HEK293 (cell line): ENCODE data around the gene COL8A1.

Experiments used
- CTCF ChIA-PET: fragments of 350-600 bp; formaldehyde crosslinking; extraction: SDS; loops from one replicate; lab custom pipeline; 2021; ENCODE audit warnings: antibody characterized with exemption; lab: Yijun Ruan, JAX
- POLR2A ChIA-PET: fragments of 300-600 bp; formaldehyde crosslinking; extraction: SDS; loops from one replicate; lab custom pipeline; 2020; ENCODE audit warnings: antibody characterized with exemption, inconsistent platforms; lab: Yijun Ruan, JAX
- H3K27ac ChIP-seq: fragments of 200-500 bp; sonication (Bioruptor generic); 2 replicates; pipeline ENCODE4 v1.5.1; 2014; ENCODE audit warnings: low read depth, low read length, control low read depth, inconsistent platforms; ENCODE audit errors: extremely low read depth
- H3K36me3 ChIP-seq, 2 experiments: fragments of 200-500 bp in 1 of 2; sonication (Bioruptor generic) in 1 of 2; 1 replicate in 1 of 2; 2 replicates in 1 of 2; pipeline ENCODE4 v1.5.1; 2014 to 2017; ENCODE audit warnings: inconsistent platforms in 2 of 2, low read length in 2 of 2; ENCODE audit not compliant: control insufficient read depth in 2 of 2, insufficient read depth in 1 of 2
- H3K4me1 ChIP-seq: fragments of 200-500 bp; sonication (Bioruptor generic); 2 replicates; pipeline ENCODE4 v1.5.1; 2014; ENCODE audit warnings: mild to moderate bottlenecking, low read length, inconsistent platforms; ENCODE audit not compliant: control insufficient read depth, insufficient read depth
- H3K4me3 ChIP-seq: 2 replicates; pipeline ENCODE4 v1.5.1; 2011; ENCODE audit warnings: low read depth, mild to moderate bottlenecking, control low read depth, low read length, moderate library complexity
- H3K9me3 ChIP-seq: fragments of 200-500 bp; sonication (Bioruptor generic); 2 replicates; pipeline ENCODE4 v1.5.1; 2014; ENCODE audit warnings: low read depth, low read length, inconsistent platforms; ENCODE audit not compliant: control insufficient read depth, insufficient read depth
- RBAK ChIP-seq: fragments of 450-650 bp; formaldehyde crosslinking; IDR thresholded peaks from 2 replicates; pipeline ENCODE4 v1.5.1; 2016; ENCODE audit warnings: missing biosample characterization, missing genetic modification characterization
- SETDB1 ChIP-seq: IDR thresholded peaks from one replicate; pipeline ENCODE4 v1.6.1; 2017; ENCODE audit warnings: mild to moderate bottlenecking, low read length, moderate library complexity, mixed read lengths; ENCODE audit not compliant: insufficient read length
- TRIM28 ChIP-seq: IDR thresholded peaks from 2 replicates; pipeline ENCODE4 v1.6.1; 2011; ENCODE audit warnings: low read length, control low read depth, borderline replicate concordance
- ZBTB48 ChIP-seq: fragments of 450-650 bp; formaldehyde crosslinking; IDR thresholded peaks from 2 replicates; pipeline ENCODE4 v1.5.1; 2016; ENCODE audit warnings: missing biosample characterization, missing genetic modification characterization
- ZNF114 ChIP-seq: fragments of 450-650 bp; formaldehyde crosslinking; IDR thresholded peaks from 2 replicates; pipeline ENCODE4 v1.5.0; 2017; ENCODE audit warnings: missing biosample characterization, missing genetic modification characterization
- ZNF223 ChIP-seq: fragments of 450-650 bp; formaldehyde crosslinking; IDR thresholded peaks from 2 replicates; pipeline ENCODE4 v1.5.1; 2016; ENCODE audit warnings: missing biosample characterization, missing genetic modification characterization
- ZNF302 ChIP-seq: fragments of 450-650 bp; formaldehyde crosslinking; IDR thresholded peaks from 2 replicates; pipeline ENCODE4 v1.5.1; 2016; ENCODE audit warnings: missing biosample characterization, missing genetic modification characterization, low read depth
- ZNF341 ChIP-seq: fragments of 450-650 bp; formaldehyde crosslinking; IDR thresholded peaks from 2 replicates; pipeline ENCODE4; 2016; ENCODE audit warnings: low read depth, missing biosample characterization, missing genetic modification characterization
- ZNF433 ChIP-seq: fragments of 450-650 bp; formaldehyde crosslinking; IDR thresholded peaks from 2 replicates; pipeline ENCODE4 v1.5.1; 2016; ENCODE audit warnings: missing biosample characterization, missing genetic modification characterization, low read depth
- ZNF585B ChIP-seq: fragments of 450-650 bp; formaldehyde crosslinking; IDR thresholded peaks from 2 replicates; pipeline ENCODE4 v1.5.1; 2016; ENCODE audit warnings: missing biosample characterization, missing genetic modification characterization
- ZNF654 ChIP-seq: fragments of 450-650 bp; formaldehyde crosslinking; IDR thresholded peaks from 2 replicates; pipeline ENCODE4 v1.5.1; 2016; ENCODE audit warnings: low read depth, missing biosample characterization, missing genetic modification characterization
- TF ChIP-seq, protein P1 (sequence below): fragments of 450-650 bp; IDR thresholded peaks from 2 replicates; pipeline ENCODE4 v1.5.1; 2018; ENCODE audit warnings: missing biosample characterization, mild to moderate bottlenecking, missing genetic modification characterization
- TF ChIP-seq, protein P2 (sequence below): fragments of 450-650 bp; formaldehyde crosslinking; IDR thresholded peaks from 2 replicates; pipeline ENCODE4 v1.5.1; 2016; ENCODE audit warnings: missing biosample characterization, missing genetic modification characterization, low read depth
- TF ChIP-seq, protein P3 (sequence below): fragments of 450-650 bp; formaldehyde crosslinking; IDR thresholded peaks from 2 replicates; pipeline ENCODE4 v1.5.1; 2017; ENCODE audit warnings: missing biosample characterization, mild to moderate bottlenecking, missing genetic modification characterization, moderate library complexity
- TF ChIP-seq, protein P4 (sequence below): fragments of 450-650 bp; formaldehyde crosslinking; IDR thresholded peaks from 2 replicates; pipeline ENCODE4 v1.5.1; 2016; ENCODE audit warnings: missing biosample characterization, missing genetic modification characterization

The COL8A1 gene

DNA sequence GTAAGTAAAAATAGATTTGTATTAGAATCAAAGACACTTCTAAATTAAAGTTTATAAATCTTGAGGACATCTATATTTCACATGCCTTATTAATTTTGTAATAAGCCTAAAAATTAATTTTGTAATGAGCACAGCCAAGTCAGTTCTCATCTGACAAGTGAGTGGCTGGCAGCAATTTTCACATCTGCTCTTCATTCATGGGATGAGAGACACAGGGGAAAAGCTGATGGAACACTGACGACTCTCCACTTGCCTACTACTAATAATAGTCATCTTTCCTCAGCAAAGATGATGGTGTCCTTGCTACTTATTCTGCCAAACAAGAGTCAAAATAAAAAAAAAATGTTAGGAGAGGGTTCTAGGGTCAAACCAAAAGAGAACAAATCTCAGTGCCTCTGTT, 164.9 kb downstream of the COL8A1 start (continued):
- TF ChIP-seq ZNF433 (tag by site-specific recombination) (no peak), RBAK (tag by site-specific recombination) (no peak), ZNF302 (tag by site-specific recombination) (no peak), ZNF223 (tag by site-specific recombination) (no peak), ZNF114 (tag by site-specific recombination) (no peak)
- TF ChIP-seq, protein P1, sequence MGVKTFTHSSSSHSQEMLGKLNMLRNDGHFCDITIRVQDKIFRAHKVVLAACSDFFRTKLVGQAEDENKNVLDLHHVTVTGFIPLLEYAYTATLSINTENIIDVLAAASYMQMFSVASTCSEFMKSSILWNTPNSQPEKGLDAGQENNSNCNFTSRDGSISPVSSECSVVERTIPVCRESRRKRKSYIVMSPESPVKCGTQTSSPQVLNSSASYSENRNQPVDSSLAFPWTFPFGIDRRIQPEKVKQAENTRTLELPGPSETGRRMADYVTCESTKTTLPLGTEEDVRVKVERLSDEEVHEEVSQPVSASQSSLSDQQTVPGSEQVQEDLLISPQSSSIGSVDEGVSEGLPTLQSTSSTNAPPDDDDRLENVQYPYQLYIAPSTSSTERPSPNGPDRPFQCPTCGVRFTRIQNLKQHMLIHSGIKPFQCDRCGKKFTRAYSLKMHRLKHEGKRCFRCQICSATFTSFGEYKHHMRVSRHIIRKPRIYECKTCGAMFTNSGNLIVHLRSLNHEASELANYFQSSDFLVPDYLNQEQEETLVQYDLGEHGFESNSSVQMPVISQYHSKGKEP (tag by site-specific recombination): no peak

DNA sequence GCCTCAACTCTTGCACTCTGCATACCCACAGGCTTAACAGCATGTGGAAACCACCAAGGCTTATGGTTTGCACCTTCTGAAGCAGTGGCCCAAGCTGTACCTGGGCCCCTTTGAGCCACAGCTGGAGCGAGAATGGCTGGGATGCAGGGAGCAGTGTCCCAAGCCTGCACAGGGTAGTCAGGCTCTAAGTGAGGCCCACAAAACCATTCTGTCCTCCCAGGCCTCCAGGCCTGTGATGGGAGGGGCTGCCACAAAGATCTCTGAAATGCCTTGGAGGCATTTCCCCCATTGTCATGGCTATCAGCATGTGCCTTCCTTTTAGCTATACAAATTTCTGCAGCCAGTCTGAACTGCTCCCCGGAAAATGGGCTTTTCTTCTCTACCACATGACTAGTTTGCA, 166.8 kb downstream of the COL8A1 start:
- Histone ChIP-seq H3K36me3 (no peaks in the 10 kb centered on the region), H3K9me3 (no peaks in the 10 kb centered on the region), H3K4me3 (no peak overlapping the region), H3K27ac (no peak overlapping the region), H3K4me1 (no peaks in the 10 kb centered on the region)
- POLR2A ChIA-PET: no interaction called here
- TF ChIP-seq, protein P2, sequence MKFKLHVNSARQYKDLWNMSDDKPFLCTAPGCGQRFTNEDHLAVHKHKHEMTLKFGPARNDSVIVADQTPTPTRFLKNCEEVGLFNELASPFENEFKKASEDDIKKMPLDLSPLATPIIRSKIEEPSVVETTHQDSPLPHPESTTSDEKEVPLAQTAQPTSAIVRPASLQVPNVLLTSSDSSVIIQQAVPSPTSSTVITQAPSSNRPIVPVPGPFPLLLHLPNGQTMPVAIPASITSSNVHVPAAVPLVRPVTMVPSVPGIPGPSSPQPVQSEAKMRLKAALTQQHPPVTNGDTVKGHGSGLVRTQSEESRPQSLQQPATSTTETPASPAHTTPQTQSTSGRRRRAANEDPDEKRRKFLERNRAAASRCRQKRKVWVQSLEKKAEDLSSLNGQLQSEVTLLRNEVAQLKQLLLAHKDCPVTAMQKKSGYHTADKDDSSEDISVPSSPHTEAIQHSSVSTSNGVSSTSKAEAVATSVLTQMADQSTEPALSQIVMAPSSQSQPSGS: no peak
- TF ChIP-seq ZNF585B (tag by site-specific recombination) (peak; percentile 98), SETDB1 (peak; percentile 95), ZNF341 (tag by site-specific recombination) (no peak), TRIM28 (peak; percentile 97; the same call in 1 of the 2 replicates)
- CTCF ChIA-PET: no interaction called here

DNA sequence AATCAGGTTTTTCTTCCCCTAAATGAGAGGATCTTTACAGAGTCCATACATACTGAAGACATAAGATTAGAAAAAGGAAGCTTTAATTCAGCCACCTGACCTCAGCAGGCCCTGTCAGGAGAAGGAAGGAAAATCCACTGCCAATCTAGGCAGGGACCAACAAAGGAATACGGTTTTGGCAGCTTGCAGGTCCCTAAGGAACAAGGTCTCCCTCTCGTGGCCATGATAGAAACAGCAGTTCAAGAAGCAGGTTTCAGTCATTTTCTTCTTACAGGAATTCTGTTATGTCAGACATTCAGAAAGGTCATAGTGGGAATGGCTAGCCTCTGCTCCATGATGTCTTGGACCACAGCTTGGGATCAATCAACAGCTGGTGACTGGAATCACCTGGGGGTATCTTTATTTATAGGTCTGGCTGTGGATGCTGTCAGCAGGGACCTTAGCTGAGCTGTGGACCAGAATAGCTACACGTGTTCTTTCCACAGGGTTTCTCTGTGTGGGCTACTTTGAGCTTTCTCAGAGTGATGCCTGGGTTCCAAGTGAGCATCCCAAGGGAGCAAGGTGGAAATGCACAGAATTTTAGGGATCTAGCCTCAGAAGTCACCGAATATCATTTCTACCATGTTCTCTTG, 169.9 kb downstream of the COL8A1 start:
- Histone ChIP-seq H3K4me1 (no peaks in the 10 kb centered on the region), H3K9me3 (no peaks in the 10 kb centered on the region), H3K4me3 (no peak overlapping the region), H3K27ac (no peak overlapping the region), H3K36me3 (no peaks in the 10 kb centered on the region)
- CTCF ChIA-PET: interaction anchor here (0.6 to 1.3 kb wide), 8 partner anchors 10 to 176 kb away, joined by 3 to 7 read pairs (median 4); partner anchors contain the start of gene CMSS1
- POLR2A ChIA-PET: no interaction called here
- TF ChIP-seq ZBTB48 (tag by site-specific recombination): 0 out of 2 replicates have a peak, but pooled peaks have one; percentile 33
- TF ChIP-seq, protein P3, sequence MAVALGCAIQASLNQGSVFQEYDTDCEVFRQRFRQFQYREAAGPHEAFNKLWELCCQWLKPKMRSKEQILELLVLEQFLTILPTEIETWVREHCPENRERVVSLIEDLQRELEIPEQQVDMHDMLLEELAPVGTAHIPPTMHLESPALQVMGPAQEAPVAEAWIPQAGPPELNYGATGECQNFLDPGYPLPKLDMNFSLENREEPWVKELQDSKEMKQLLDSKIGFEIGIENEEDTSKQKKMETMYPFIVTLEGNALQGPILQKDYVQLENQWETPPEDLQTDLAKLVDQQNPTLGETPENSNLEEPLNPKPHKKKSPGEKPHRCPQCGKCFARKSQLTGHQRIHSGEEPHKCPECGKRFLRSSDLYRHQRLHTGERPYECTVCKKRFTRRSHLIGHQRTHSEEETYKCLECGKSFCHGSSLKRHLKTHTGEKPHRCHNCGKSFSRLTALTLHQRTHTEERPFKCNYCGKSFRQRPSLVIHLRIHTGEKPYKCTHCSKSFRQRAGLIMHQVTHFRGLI (tag by site-specific recombination): no peak
- TF ChIP-seq, protein P4, sequence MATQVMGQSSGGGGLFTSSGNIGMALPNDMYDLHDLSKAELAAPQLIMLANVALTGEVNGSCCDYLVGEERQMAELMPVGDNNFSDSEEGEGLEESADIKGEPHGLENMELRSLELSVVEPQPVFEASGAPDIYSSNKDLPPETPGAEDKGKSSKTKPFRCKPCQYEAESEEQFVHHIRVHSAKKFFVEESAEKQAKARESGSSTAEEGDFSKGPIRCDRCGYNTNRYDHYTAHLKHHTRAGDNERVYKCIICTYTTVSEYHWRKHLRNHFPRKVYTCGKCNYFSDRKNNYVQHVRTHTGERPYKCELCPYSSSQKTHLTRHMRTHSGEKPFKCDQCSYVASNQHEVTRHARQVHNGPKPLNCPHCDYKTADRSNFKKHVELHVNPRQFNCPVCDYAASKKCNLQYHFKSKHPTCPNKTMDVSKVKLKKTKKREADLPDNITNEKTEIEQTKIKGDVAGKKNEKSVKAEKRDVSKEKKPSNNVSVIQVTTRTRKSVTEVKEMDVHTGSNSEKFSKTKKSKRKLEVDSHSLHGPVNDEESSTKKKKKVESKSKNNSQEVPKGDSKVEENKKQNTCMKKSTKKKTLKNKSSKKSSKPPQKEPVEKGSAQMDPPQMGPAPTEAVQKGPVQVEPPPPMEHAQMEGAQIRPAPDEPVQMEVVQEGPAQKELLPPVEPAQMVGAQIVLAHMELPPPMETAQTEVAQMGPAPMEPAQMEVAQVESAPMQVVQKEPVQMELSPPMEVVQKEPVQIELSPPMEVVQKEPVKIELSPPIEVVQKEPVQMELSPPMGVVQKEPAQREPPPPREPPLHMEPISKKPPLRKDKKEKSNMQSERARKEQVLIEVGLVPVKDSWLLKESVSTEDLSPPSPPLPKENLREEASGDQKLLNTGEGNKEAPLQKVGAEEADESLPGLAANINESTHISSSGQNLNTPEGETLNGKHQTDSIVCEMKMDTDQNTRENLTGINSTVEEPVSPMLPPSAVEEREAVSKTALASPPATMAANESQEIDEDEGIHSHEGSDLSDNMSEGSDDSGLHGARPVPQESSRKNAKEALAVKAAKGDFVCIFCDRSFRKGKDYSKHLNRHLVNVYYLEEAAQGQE (tag by site-specific recombination): no peak
- peak; percentile 37 for TF ChIP-seq ZNF654 (tag by site-specific recombination)
